Measurements from ENCODE around the gene ABCC6.

Gene ABCC6

DNA sequence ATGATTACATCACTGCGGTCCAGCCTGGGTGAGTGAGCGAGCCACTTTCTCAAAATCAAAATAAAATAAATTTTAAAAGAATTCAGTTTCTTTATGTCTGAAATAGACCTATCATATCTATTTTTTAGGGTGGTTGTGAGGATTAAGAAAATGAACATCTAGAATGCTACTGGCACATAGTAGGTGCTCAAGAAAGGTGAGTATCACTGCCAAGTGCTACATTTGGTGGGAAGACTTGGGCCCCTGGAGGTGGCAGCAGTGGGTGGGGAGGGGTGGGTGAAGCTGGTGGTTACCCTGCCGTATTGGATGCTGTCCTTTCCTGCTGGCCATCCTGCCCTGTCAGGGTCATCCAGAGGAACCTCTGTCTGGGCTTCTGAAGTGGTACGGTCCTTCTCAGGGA lies 50.3 kb downstream of the ABCC6 start:
- no peak for TF ChIP-seq SPI1 (IDR thresholded peaks at IDR 0.05; ENCODE audit: borderline replicate concordance, low read depth)
- TF ChIP-seq, protein P1, sequence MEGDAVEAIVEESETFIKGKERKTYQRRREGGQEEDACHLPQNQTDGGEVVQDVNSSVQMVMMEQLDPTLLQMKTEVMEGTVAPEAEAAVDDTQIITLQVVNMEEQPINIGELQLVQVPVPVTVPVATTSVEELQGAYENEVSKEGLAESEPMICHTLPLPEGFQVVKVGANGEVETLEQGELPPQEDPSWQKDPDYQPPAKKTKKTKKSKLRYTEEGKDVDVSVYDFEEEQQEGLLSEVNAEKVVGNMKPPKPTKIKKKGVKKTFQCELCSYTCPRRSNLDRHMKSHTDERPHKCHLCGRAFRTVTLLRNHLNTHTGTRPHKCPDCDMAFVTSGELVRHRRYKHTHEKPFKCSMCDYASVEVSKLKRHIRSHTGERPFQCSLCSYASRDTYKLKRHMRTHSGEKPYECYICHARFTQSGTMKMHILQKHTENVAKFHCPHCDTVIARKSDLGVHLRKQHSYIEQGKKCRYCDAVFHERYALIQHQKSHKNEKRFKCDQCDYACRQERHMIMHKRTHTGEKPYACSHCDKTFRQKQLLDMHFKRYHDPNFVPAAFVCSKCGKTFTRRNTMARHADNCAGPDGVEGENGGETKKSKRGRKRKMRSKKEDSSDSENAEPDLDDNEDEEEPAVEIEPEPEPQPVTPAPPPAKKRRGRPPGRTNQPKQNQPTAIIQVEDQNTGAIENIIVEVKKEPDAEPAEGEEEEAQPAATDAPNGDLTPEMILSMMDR (IDR thresholded peaks at IDR 0.05; ENCODE audit: insufficient read depth, low read length), result no peak
- TF ChIP-seq GABPA (IDR thresholded peaks at IDR 0.05; ENCODE audit: low read depth), result no peak
- TF ChIP-seq, protein P2, sequence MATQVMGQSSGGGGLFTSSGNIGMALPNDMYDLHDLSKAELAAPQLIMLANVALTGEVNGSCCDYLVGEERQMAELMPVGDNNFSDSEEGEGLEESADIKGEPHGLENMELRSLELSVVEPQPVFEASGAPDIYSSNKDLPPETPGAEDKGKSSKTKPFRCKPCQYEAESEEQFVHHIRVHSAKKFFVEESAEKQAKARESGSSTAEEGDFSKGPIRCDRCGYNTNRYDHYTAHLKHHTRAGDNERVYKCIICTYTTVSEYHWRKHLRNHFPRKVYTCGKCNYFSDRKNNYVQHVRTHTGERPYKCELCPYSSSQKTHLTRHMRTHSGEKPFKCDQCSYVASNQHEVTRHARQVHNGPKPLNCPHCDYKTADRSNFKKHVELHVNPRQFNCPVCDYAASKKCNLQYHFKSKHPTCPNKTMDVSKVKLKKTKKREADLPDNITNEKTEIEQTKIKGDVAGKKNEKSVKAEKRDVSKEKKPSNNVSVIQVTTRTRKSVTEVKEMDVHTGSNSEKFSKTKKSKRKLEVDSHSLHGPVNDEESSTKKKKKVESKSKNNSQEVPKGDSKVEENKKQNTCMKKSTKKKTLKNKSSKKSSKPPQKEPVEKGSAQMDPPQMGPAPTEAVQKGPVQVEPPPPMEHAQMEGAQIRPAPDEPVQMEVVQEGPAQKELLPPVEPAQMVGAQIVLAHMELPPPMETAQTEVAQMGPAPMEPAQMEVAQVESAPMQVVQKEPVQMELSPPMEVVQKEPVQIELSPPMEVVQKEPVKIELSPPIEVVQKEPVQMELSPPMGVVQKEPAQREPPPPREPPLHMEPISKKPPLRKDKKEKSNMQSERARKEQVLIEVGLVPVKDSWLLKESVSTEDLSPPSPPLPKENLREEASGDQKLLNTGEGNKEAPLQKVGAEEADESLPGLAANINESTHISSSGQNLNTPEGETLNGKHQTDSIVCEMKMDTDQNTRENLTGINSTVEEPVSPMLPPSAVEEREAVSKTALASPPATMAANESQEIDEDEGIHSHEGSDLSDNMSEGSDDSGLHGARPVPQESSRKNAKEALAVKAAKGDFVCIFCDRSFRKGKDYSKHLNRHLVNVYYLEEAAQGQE (IDR thresholded peaks at IDR 0.05; ENCODE audit: insufficient replicate concordance, low read depth), result no peak
- no peak for TF ChIP-seq POLR2AphosphoS5 (IDR thresholded peaks at IDR 0.05; ENCODE audit: low read depth)
- H3K4me3 ChIP-seq (replicated peaks; ENCODE audit: insufficient read depth, low read length), result no peak overlapping the region
- no peak for DNase-seq (ENCODE audit: low read depth in 1 of 2, low spot score in 1 of 2)

DNA sequence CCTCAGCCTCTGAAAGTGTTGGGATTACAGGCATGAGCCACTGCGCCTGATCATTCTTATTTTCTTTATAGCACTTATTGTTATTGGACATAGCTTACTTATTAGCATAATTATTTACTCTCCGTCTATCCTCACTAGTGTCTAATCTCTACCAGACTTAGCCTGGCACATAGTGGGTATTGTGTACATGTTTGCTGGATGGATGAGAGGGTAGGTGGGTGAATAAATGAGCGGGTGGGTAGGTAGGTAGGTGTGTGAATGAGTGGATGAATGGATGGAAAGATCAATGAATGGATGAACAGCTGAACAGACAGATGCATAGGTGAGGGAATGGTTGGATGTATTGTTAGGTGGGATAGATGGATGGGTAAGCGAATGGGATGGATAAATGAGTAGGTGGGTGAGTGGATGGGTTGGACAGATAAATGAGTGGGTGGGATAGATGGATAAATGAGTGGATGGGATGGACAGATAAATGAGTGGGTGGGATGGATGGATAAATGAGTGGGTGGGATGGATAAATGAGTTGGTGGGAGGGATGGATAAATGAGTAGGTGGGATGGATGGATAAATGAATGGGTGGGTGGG lies 51.9 kb downstream of the ABCC6 start:
- no peak for DNase-seq (ENCODE audit: low read depth in 1 of 2, low spot score in 1 of 2)
- Histone ChIP-seq H3K27ac (replicated peaks) (no peak overlapping the region), H3K27me3 (ENCODE audit: insufficient read depth, poor library complexity, severe bottlenecking) (no peaks in the 10 kb centered on the region), H3K4me3 (replicated peaks; ENCODE audit: insufficient read depth, low read length) (no peak overlapping the region)
- TF ChIP-seq, protein P1 (IDR thresholded peaks at IDR 0.05; ENCODE audit: insufficient read depth, low read length), result no peak
- TF ChIP-seq, protein P2 (IDR thresholded peaks at IDR 0.05; ENCODE audit: insufficient replicate concordance, low read depth), result no peak
- no peak for TF ChIP-seq GABPA (IDR thresholded peaks at IDR 0.05; ENCODE audit: low read depth)
- no peak for TF ChIP-seq SPI1 (IDR thresholded peaks at IDR 0.05; ENCODE audit: borderline replicate concordance, low read depth)
- no peak for TF ChIP-seq POLR2AphosphoS5 (IDR thresholded peaks at IDR 0.05; ENCODE audit: low read depth)

More for the DNA sequence above, 50.3 kb downstream of the ABCC6 start:
- Histone ChIP-seq H3K27ac (replicated peaks) (no peak overlapping the region), H3K27me3 (ENCODE audit: insufficient read depth, poor library complexity, severe bottlenecking) (no peaks in the 10 kb centered on the region)

DNA sequence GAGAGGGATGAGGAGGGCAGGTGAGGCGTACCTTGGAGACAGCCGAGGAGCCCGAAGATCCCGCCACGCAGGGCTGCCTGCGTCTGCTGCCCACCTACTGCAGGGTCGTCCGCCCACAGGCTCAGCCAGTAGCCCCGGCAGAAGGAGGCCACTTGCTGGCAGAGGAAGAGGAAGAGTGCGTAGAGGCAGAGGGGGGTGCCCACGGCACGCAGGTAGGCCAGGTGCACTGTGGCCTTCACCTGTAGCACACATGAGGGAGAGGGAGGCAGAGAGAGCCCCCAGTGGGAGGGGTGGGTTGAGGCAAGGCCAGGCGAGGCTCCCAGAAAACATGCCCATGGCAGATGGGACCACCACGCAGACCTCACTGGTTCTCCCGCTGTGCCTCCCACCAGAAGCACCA lies 53.7 kb downstream of the ABCC6 start:
- DNase-seq (ENCODE audit: low read depth in 1 of 2, low spot score in 1 of 2), result no peak
- Histone ChIP-seq H3K27me3 (ENCODE audit: insufficient read depth, poor library complexity, severe bottlenecking) (no peaks in the 10 kb centered on the region), H3K27ac (replicated peaks) (no peak overlapping the region), H3K4me3 (replicated peaks; ENCODE audit: insufficient read depth, low read length) (no peak overlapping the region)
- TF ChIP-seq, protein P1 (IDR thresholded peaks at IDR 0.05; ENCODE audit: insufficient read depth, low read length), result no peak
- TF ChIP-seq POLR2AphosphoS5 (IDR thresholded peaks at IDR 0.05; ENCODE audit: low read depth) (no peak), GABPA (IDR thresholded peaks at IDR 0.05; ENCODE audit: low read depth) (no peak), SPI1 (IDR thresholded peaks at IDR 0.05; ENCODE audit: borderline replicate concordance, low read depth) (no peak)
- TF ChIP-seq, protein P2 (IDR thresholded peaks at IDR 0.05; ENCODE audit: insufficient replicate concordance, low read depth), result no peak
